ENCODE measurements around the gene GRM3. TPM values are rescaled to one million over a fixed set of nuclear protein-coding genes. Genes with fewer than 3 reads are reported as not detected.

The GRM3 gene
- total RNA-seq, 4 donors from 2014 or later: not detected

DNA sequence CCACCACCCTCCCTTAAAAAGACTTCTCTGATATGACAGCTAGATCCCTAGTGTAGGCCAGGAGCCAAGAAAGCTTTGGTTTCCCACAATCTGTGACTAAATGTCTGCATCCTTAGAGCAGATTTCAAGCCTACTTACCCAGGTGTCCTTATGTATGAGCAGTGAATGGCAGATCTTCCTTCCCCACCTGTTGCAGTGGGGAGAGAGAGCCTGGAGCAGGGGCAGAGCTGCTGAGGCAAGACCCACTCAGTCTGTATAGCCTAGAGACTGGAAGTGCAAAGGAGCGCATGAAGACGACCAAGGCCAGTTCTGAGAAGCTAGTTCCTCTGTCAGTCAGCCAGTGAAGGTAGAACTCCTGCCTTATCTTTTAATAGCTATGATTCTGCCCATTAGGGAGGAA lies 180.1 kb downstream of the GRM3 start:
- H3K27me3 ChIP-seq: no peaks in the 10 kb centered on the region
- no peak for TF ChIP-seq POLR2A (IDR thresholded peaks at IDR 0.05)
- TF ChIP-seq, protein P1, sequence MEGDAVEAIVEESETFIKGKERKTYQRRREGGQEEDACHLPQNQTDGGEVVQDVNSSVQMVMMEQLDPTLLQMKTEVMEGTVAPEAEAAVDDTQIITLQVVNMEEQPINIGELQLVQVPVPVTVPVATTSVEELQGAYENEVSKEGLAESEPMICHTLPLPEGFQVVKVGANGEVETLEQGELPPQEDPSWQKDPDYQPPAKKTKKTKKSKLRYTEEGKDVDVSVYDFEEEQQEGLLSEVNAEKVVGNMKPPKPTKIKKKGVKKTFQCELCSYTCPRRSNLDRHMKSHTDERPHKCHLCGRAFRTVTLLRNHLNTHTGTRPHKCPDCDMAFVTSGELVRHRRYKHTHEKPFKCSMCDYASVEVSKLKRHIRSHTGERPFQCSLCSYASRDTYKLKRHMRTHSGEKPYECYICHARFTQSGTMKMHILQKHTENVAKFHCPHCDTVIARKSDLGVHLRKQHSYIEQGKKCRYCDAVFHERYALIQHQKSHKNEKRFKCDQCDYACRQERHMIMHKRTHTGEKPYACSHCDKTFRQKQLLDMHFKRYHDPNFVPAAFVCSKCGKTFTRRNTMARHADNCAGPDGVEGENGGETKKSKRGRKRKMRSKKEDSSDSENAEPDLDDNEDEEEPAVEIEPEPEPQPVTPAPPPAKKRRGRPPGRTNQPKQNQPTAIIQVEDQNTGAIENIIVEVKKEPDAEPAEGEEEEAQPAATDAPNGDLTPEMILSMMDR (IDR thresholded peaks at IDR 0.05): no peak
- 85 to 87% methylated on average over 2 of the region's 2 CpGs for WGBS, 2 donors

DNA sequence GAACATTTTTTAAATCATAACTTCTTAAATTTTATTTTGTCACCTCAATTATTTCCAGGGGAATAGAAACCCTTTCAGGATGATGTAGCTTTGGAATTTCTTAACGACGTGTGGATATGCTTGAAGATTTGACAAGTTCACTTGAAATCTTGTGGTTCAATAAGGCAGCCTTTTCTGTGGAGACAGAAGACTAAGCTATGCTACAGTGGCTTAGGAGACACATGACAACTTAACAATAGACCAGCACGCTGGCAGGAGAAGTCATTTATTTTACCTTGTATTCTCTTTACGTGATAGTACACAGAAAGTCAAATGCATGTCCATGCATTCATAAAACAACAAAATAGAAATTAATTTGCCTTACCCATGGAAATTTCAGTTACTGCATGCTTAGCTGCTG lies 181.6 kb downstream of the GRM3 start:
- no peaks in the 10 kb centered on the region for H3K9me3 ChIP-seq
- no peak for DNase-seq
- no peak overlapping the region for H3K27ac ChIP-seq
- H3K27me3 ChIP-seq: no peaks in the 10 kb centered on the region
- 37 to 45% methylated on average over 4 of the region's 4 CpGs for WGBS, 2 donors
- H3K36me3 ChIP-seq: no peaks in the 10 kb centered on the region
- no peak overlapping the region for H3K4me3 ChIP-seq (replicated peaks in 1 of 3)
- no peaks in the 10 kb centered on the region for H3K4me1 ChIP-seq
- no peak for TF ChIP-seq POLR2A (IDR thresholded peaks at IDR 0.05)
- TF ChIP-seq, protein P1 (IDR thresholded peaks at IDR 0.05): no peak
- intact Hi-C loops (cut with DNase I): no loop called here

More for the DNA sequence above, 180.1 kb downstream of the GRM3 start:
- DNase-seq: no peak
- intact Hi-C loops (cut with DNase I): no loop called here
- Histone ChIP-seq H3K9me3 (no peaks in the 10 kb centered on the region), H3K27ac (no peak overlapping the region), H3K36me3 (no peaks in the 10 kb centered on the region), H3K4me3 (replicated peaks in 1 of 3) (no peak overlapping the region), H3K4me1 (no peaks in the 10 kb centered on the region)

DNA sequence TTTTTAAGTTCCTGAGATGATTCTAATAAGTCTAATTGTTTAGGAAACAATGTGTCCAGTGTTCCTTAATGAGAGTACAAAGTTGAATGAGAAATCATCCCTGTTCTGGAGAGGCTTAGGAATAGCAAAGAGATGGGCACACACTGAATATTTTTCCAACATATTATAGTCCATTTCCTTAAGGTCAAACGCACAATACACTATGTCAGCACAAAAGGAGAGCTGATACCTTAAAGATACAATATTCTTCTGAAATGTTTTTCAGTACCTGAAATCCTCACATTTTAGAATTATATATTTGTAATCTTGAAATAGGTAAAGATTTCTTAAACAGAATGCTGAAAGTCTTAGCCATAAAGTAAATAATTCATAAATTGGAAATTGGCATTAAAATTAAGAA lies 183.2 kb downstream of the GRM3 start:
- intact Hi-C loops (cut with DNase I): no loop called here
- Histone ChIP-seq H3K36me3 (no peaks in the 10 kb centered on the region), H3K9me3 (no peaks in the 10 kb centered on the region), H3K4me1 (no peaks in the 10 kb centered on the region), H3K27me3 (no peaks in the 10 kb centered on the region), H3K27ac (no peak overlapping the region), H3K4me3 (replicated peaks in 1 of 3) (no peak overlapping the region)
- DNase-seq: no peak
- WGBS, 2 donors: 91 to 97% methylated on average over 1 of the region's 1 CpG
- TF ChIP-seq, protein P1 (IDR thresholded peaks at IDR 0.05): no peak
- no peak for TF ChIP-seq POLR2A (IDR thresholded peaks at IDR 0.05)

DNA sequence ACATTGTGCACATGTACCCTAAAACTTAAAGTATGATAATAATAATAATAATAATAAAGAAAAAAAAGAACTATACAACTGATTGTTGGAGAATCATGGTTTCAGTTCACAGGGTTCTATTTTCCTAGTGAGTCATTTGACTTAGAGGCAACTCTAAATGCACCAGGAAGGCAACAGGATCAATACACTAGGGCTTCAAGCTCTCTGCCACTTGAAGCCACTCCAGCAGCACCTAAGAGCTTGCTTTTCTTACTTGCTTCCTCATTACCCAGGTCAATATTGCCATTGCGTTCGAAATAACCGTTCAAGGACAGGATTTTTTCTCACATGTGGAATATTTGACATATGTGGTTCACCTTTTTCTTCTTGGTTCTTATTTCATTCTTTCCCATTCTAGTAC lies 189.7 kb downstream of the GRM3 start:
- Histone ChIP-seq H3K9me3 (no peaks in the 10 kb centered on the region), H3K4me3 (replicated peaks in 1 of 3) (no peak overlapping the region), H3K27me3 (no peaks in the 10 kb centered on the region), H3K36me3 (no peaks in the 10 kb centered on the region), H3K4me1 (peaks cover 5% of the 10 kb centered on the region in 2 donors), H3K27ac (no peak overlapping the region)
- peak; percentile 18 to 24 for DNase-seq
- no peak for TF ChIP-seq POLR2A (IDR thresholded peaks at IDR 0.05)
- TF ChIP-seq, protein P1 (IDR thresholded peaks at IDR 0.05): no peak
- WGBS, 2 donors: 43 to 51% methylated on average over 3 of the region's 3 CpGs
- intact Hi-C loops (cut with DNase I): no loop called here

DNA sequence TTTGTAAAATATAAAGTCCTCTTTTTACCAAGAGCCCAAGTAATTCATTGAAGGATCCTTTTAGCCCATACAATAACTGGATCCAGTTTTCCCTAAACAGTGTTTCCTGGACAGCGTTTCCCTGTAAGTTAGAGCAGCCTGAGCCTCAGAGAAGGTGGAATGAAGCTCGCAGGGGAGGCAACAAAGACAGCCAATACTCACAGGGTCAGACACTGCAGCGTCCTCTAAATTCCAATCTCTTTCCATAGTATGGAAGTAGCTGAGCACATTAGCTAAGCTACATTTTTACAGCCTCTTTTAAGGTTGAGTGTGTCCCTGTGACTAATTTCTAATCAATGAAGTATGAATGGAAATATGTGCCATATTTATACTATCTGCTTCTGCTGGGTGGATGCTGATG lies 193.5 kb downstream of the GRM3 start:
- no peak for DNase-seq
- intact Hi-C loops (cut with DNase I): no loop called here
- no peaks in the 10 kb centered on the region for H3K9me3 ChIP-seq
- TF ChIP-seq POLR2A (IDR thresholded peaks at IDR 0.05): no peak
- TF ChIP-seq, protein P1 (IDR thresholded peaks at IDR 0.05): no peak
- no peaks in the 10 kb centered on the region for H3K27me3 ChIP-seq
- 41 to 47% methylated on average over 3 of the region's 3 CpGs for WGBS, 2 donors
- no peak overlapping the region for H3K4me3 ChIP-seq (replicated peaks in 1 of 3)
- peaks cover 5% of the 10 kb centered on the region in 2 donors for H3K4me1 ChIP-seq
- no peaks in the 10 kb centered on the region for H3K36me3 ChIP-seq
- H3K27ac ChIP-seq: no peak overlapping the region

Data from thyroid gland (tissue), 4 donors.